ENCODE measurements around the gene ALKBH3. TPM values are rescaled to one million over a fixed set of nuclear protein-coding genes. Genes with fewer than 3 reads are reported as not detected.

ALKBH3 gene
- total RNA-seq, 1 experiment from 2014 or later = 18.8 TPM

GRCh38 chr11:43894546-43894945, 13.9 kb downstream of the ALKBH3 start:
- no peak overlapping the region for H4K5ac ChIP-seq (ENCODE audit: insufficient read length, low read depth, low read length)
- DNase-seq = no peak
- H3K27me3 ChIP-seq (ENCODE audit: insufficient read depth, low read length) = no peaks in the 10 kb centered on the region
- peaks cover 13 to 62% (median 59%) of the 10 kb centered on the region in 3 experiments; a peak in 6 of 7 replicates for H3K36me3 Mint-ChIP-seq (ENCODE audit: insufficient read depth in 1 of 3, low read depth in 3 of 3)
- H3K27me3 Mint-ChIP-seq (ENCODE audit: low read depth) = no peaks in the 10 kb centered on the region
- no peak overlapping the region for H3K27ac Mint-ChIP-seq
- no peak overlapping the region for H3K23ac ChIP-seq (ENCODE audit: insufficient read length, low read depth, low read length)
- H3K14ac ChIP-seq (ENCODE audit: insufficient read depth, low read length) = no peak overlapping the region
- no peak overlapping the region for H2BK20ac ChIP-seq (ENCODE audit: low read depth, low read length, poor library complexity, severe bottlenecking)
- H3K9me3 Mint-ChIP-seq = no peaks in the 10 kb centered on the region; a peak in 1 of 5 replicates
- H3K4me1 ChIP-seq (ENCODE audit: insufficient read depth, low read length) = no peaks in the 10 kb centered on the region
- H2BK15ac ChIP-seq (ENCODE audit: low read depth, low read length) = no peak overlapping the region
- WGBS (ENCODE audit: extremely low coverage, insufficient read length, low lambda C conversion rate) = no CpG with 5 or more reads among the region's 2 CpGs
- no peak overlapping the region for H3K27ac ChIP-seq (ENCODE audit: insufficient read length, low read depth, low read length)
- H3K4me1 Mint-ChIP-seq = no peaks in the 10 kb centered on the region
- no peaks in the 10 kb centered on the region for H3K79me2 ChIP-seq (ENCODE audit: insufficient read depth, low read length)
- no peak overlapping the region for H4K8ac ChIP-seq (replicated peaks; ENCODE audit: insufficient read length, low read depth, low read length)
- H3K56ac ChIP-seq (ENCODE audit: insufficient read length, low read depth, low read length) = no peak overlapping the region
- no peak overlapping the region for H2BK5ac ChIP-seq (ENCODE audit: insufficient read length, low read length)
- no peak overlapping the region for H3K9ac ChIP-seq (ENCODE audit: extremely low read depth, insufficient read length, low read length)
- no peak overlapping the region for H4K91ac ChIP-seq (ENCODE audit: insufficient read length, low read depth, low read length)
- no peak overlapping the region for H3K4ac ChIP-seq (ENCODE audit: low read depth, low read length)
- no peaks in the 10 kb centered on the region for H3K79me1 ChIP-seq (ENCODE audit: insufficient read depth, low read depth, low read length, poor library complexity, severe bottlenecking)
- H2BK120ac ChIP-seq (ENCODE audit: low read depth, low read length, poor library complexity, severe bottlenecking) = no peak overlapping the region
- H2AFZ ChIP-seq (ENCODE audit: low read length) = no peak overlapping the region
- no peak overlapping the region for H2AK5ac ChIP-seq (ENCODE audit: insufficient read length, low read length)
- no peak overlapping the region for H3K4me2 ChIP-seq (ENCODE audit: insufficient read depth, insufficient read length, low read length)
- no peaks in the 10 kb centered on the region for H3K23me2 ChIP-seq (ENCODE audit: insufficient read length, low read depth, low read length, poor library complexity, severe bottlenecking)
- H2BK12ac ChIP-seq (ENCODE audit: insufficient read length, low read depth, low read length) = no peak overlapping the region
- no peaks in the 10 kb centered on the region for H3K9me3 ChIP-seq (ENCODE audit: control insufficient read depth, low read depth, low read length)
- no peak for TF ChIP-seq CTCF (conservative IDR thresholded peaks at IDR 0.05)
- no peaks in the 10 kb centered on the region for H4K20me1 ChIP-seq (ENCODE audit: control insufficient read depth, insufficient read depth, insufficient read length)
- H3K4me3 Mint-ChIP-seq = no peak overlapping the region
- no peak overlapping the region for H3T11ph ChIP-seq (ENCODE audit: low read length)
- no peak overlapping the region for H3K18ac ChIP-seq (ENCODE audit: insufficient read length, low read depth, low read length)

All from H9 (cell line).